Measurements from ENCODE around the gene ATP13A4. TPM values are rescaled to one million over a fixed set of nuclear protein-coding genes. Genes with fewer than 3 reads are reported as not detected.

ATP13A4 gene
- total and polyA plus RNA-seq, 5 experiments from 2014 or later: 0.53 to 7.1 (median 2.8) TPM; not detected in 1

DNA sequence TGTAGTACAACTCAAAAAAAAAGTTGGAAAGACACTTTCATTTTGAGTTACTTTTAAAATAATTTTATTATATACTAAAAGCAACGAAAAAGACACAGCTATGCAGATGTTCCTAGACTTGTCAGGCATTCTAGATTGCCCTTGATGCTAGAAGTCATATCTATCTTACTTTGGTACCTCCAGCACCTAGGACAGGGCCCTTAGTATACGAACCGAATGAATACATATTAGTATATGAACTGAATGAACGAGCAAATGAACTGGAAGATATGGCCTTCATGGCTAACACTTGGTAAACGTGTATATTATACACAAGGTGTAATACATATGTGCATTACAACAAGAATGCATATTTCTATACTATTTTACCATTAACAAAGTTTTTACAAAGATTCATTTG, 200.3 kb downstream of the ATP13A4 start:
- Mint-ChIP-seq H3K36me3 (no peaks in the 10 kb centered on the region), H3K9me3 (peaks cover 0 to 3% (median 0%) of the 10 kb centered on the region in 9 donors), H3K4me1 (no peaks in the 10 kb centered on the region), H3K4me3 (no peak overlapping the region), H3K27me3 (peaks cover 0 to 12% (median 4%) of the 10 kb centered on the region in 5 donors), H3K27ac (no peak overlapping the region)
- ATAC-seq (no peak), DNase-seq (no peak)
- POLR2A ChIA-PET: no interaction called here

Other genes starting within 250 kb of the ATP13A4 start
- not detected for gene ATP13A5, start 176.1 kb downstream of the ATP13A4 start, total RNA-seq
- gene ATP13A5, start 176.1 kb downstream of the ATP13A4 start, polyA plus RNA-seq: not detected
- gene OPA1, start 38.3 kb upstream of the ATP13A4 start, total RNA-seq: 10 to 100 TPM; 51.7 to 54.4 TPM
- 10 to 100 TPM; 21.5 to 26.5 (median 24.4) TPM for gene OPA1, start 38.3 kb upstream of the ATP13A4 start, polyA plus RNA-seq

All from naive thymus-derived CD8-positive, alpha-beta T cell (primary cell).